GM12875 (cell line): ENCODE measurements around the gene C10orf71.

Source experiments
- H3K4me3 ChIP-seq: one replicate; pipeline ENCODE4 v1.5.1; 2011; ENCODE audit warnings: low read depth, low read length, control low read depth
- TF ChIP-seq, protein P1 (sequence below): IDR thresholded peaks from 2 replicates; pipeline ENCODE4 v1.5.1; 2011; ENCODE audit warnings: low read depth, mild to moderate bottlenecking, control low read depth, inconsistent platforms, low read length, moderate library complexity, borderline replicate concordance; ENCODE audit not compliant: insufficient read depth

Gene C10orf71

DNA sequence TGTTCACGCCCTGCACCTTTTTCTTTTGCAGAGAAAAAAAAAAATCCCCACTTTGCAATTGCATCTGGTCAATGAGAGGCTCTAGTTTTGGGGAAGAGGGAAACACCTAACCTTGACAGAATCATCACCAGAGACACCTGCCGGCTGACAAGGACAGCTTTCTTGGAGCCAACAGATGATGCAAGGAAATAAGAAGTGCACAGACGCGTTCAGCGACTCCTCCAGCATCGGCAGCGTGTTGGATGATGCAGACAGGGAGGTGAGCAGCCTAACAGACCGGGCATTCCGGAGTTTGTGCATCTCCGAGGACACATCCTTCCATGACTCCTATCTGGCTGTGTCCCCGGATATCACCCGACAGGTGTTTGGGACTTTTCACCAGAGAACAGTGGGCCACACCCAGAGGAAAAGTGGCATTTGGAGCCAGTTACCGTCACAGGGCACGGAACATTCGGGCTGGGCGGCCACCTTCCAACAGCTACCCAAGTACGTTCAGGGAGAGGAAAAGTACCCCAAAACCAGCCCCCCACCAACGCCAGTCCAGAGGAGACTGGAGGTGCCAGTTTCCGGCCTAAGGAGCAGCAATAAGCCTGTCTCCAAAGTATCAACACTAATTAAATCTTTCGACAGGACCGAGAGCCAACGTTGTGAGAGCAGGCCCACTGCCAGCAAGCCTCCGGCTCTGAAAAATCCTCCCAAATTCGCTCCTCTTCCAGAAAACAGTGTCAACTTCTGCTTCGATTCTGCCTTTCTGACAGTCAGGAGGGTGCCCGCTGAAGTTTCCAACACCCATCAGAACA is 23.6 kb downstream of the C10orf71 start:
- TF ChIP-seq, protein P1, sequence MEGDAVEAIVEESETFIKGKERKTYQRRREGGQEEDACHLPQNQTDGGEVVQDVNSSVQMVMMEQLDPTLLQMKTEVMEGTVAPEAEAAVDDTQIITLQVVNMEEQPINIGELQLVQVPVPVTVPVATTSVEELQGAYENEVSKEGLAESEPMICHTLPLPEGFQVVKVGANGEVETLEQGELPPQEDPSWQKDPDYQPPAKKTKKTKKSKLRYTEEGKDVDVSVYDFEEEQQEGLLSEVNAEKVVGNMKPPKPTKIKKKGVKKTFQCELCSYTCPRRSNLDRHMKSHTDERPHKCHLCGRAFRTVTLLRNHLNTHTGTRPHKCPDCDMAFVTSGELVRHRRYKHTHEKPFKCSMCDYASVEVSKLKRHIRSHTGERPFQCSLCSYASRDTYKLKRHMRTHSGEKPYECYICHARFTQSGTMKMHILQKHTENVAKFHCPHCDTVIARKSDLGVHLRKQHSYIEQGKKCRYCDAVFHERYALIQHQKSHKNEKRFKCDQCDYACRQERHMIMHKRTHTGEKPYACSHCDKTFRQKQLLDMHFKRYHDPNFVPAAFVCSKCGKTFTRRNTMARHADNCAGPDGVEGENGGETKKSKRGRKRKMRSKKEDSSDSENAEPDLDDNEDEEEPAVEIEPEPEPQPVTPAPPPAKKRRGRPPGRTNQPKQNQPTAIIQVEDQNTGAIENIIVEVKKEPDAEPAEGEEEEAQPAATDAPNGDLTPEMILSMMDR: no peak
- no peak overlapping the region for H3K4me3 ChIP-seq

DNA sequence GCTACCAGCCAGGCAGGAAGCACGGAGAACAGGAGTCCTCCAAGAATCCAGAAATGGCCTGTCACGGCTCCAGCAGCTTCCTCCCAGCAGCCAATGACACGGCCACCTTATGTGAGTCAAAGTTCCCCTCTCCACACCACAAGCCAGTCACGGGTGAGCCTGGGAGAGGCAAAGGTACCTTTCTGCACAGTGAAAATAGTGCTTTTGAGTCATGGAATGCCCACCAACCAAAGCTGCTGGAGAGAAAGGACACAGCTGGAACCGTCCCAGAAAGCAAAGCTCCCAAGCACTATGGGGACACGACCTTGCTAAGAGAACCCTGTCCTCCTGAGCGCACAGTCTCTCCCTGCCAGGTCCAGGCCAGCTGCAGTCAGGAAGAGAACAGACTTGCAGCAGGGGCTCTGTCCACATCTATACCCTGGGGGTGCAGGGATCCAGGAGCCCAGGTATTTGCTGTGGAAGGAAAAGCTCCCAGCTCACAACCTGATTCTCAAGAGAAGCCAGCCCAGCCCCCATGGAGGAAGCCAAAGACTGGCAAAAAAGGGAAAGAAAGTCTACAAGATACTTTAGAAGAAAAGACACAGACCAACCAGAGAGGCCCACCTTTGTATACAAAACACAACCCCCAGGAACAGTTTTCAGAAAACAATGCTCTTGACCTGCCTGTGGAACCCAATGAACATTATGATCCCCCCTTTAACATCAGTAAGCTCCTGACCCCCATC is 24.4 kb downstream of the C10orf71 start:
- TF ChIP-seq, protein P1: no peak

DNA sequence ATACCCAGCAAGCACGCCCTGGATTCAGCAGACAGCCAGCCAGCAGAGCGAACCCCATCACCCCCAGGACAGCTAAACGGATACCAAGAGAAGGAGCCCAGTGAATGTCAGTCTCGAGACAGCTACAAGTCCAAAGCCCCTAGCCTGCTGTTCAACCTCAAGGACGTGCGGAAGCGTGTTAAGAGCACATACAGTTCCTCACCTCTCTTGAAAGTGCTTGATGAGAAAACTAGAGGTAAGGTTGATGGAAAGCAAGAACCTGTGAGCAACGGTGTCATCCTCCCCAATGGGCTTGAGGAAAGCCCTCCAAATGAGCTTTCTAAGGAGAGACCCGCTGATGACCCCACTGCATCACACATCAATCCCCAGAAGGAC is 24.9 kb downstream of the C10orf71 start:
- H3K4me3 ChIP-seq: no peak overlapping the region
- TF ChIP-seq, protein P1: no peak

More for the DNA sequence above, 24.4 kb downstream of the C10orf71 start:
- H3K4me3 ChIP-seq: no peak overlapping the region

DNA sequence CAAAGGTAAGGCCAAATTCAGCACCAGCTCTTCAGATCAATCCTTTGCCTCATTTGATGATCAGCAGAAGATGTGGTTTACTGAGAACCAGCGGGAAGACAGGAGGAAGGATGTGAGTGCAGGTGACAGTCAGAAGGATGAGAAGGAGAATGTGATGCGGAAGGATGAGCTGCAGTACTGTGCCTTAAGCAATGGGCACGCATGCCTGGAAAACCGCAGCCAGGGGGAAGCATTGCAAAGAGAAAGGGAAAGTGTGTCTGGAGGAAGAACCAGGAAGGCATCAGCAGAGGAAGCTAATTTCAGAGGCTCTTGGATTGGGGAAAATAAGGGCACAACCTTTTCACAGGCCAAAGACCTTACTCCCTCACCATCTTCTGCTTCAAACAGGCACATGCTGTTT is 25.7 kb downstream of the C10orf71 start:
- TF ChIP-seq, protein P1: no peak
- no peak overlapping the region for H3K4me3 ChIP-seq

DNA sequence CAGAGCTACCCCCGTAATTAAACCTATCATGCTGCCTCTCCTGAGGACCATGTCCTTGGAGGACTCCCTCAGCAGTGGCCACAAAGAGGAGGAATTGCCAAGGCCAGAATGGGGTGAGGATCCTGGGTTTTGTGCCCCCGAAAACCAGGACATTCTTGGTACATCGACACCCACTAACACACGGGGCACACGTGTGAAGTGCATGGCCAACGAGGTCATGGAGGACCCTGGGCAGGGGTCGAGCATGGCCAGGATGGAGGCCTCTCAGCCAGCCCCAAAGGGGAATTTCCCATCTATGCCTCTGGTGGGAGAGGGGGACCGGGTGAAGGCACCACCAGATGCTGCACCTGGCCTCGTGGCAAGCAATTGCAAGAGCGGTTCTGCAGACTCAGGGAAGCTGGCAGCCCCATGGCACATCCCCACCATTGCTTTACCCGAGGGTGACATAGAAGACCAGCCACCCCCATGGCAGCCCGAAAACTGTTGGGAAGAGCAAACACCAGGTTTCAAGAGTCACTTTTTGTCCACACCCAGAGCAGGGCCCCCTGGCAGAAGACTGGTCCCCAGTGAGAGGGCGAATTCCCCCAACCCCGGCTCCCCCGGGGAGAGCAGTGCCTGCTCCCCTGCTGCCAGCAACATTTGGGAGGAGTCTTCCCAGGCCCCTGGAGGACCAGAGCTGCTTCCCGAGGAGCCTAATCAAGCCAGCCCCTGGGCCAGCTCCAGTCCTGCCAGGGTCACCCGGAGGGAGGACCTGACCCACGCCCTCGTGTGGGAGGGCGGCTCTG is 26.4 kb downstream of the C10orf71 start:
- TF ChIP-seq, protein P1: no peak
- no peak overlapping the region for H3K4me3 ChIP-seq

DNA sequence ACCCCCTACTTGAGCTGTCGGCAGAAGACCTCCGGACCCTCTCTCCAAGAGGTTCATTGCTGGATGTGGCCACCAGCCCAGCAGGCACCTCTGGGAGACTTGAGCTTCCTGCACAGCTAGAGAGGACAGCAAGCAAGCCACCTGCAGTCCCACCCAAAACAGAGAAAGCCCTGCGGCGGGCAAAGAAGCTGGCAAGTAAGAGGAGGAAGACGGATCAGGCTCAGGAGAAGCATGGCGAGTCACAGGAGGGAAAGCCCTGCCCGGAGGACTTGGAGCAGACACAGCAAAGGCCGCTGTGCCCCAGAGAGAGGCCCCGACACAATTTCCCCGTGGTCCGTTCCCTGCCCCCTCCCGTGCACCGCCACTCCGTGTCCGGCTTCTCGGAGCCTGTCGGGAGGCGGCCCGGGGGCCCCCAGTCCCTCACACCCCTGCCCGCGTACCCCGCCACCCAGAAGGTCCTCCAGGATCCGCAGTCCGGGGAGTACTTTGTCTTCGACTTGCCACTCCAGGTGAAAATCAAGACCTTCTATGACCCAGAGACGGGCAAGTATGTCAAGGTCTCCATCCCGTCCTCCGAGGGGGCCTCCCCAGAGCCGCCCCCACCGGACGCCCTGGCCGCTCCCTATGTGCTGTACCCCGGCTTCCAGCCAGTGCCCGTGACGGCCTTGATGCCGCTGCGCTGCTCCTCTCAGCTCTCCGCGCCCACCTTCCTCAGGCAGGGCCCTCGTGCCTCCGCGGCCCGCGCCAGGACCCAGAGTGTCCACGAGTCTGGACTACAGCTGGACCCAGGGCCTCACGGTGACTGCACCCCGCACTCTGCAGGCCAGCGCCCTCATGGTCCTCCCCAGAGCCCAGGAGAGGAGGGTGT is 27.2 kb downstream of the C10orf71 start:
- no peak overlapping the region for H3K4me3 ChIP-seq
- TF ChIP-seq, protein P1: no peak
